Ascending aorta (tissue), 2 donors: ENCODE data around the gene LBX1. TPM values are rescaled to one million over a fixed set of nuclear protein-coding genes. Genes with fewer than 3 reads are reported as not detected.

Source experiments
- DNase-seq, 2 donors: peaks; one replicate each; pipeline ENCODE4 v3.0.0-alpha.2; 2019; ENCODE audit warnings: low spot score in 2 of 2
- H3K27ac ChIP-seq, 2 donors: fragments of 200-600 bp; sonication (generic); one replicate each; pipeline ENCODE4 v1.5.1; 2016 to 2017; ENCODE audit warnings: mild to moderate bottlenecking in 1 of 2
- H3K27me3 ChIP-seq: fragments of 200-600 bp; sonication (generic); one replicate; pipeline ENCODE4 v1.5.1; 2017
- H3K36me3 ChIP-seq, 2 donors: fragments of 200-600 bp; sonication (generic); one replicate each; pipeline ENCODE4 v1.5.1; 2016
- H3K4me1 ChIP-seq, 2 donors: fragments of 200-600 bp; sonication (generic); one replicate each; pipeline ENCODE4 v1.5.1; 2016 to 2017; ENCODE audit warnings: mild to moderate bottlenecking in 1 of 2
- H3K4me3 ChIP-seq, 2 donors: fragments of 200-600 bp; sonication (generic); one replicate each; pipeline ENCODE4 v1.5.1; 2016 to 2017; ENCODE audit warnings: mild to moderate bottlenecking in 1 of 2
- H3K9me3 ChIP-seq, 2 donors: fragments of 200-600 bp; sonication (generic); one replicate each; pipeline ENCODE4 v1.5.1; 2016
- CTCF ChIP-seq, 3 experiments: fragments of 200-600 bp in 2 of 3; fragments of 450-650 bp in 1 of 3; sonication (generic) in 2 of 3; IDR thresholded peaks; one replicate each; pipeline ENCODE4 v1.5.1; 2016 to 2019; ENCODE audit warnings: antibody characterized with exemption in 3 of 3, mild to moderate bottlenecking in 1 of 3, moderate library complexity in 1 of 3
- intact Hi-C: fragments of 100-400 bp; cut with DNase I; formaldehyde crosslinking; loops from one replicate; pipeline ENCODE4 v1.15.1; 2023
- total RNA-seq: library from RNA; depleted of rRNA; stranded (reverse); fragments of >200 nt; gene quantifications from one replicate; pipeline ENCODE4 v1.1.0, GENCODE V29; 2016

LBX1 gene
- total RNA-seq, result not detected

- peak within 1 kb of the TSS; percentile 3 to 43 for H3K4me3 ChIP-seq
- intact Hi-C loops, result no loop called here
- peaks cover 50% of the 10 kb centered on the region for H3K27me3 ChIP-seq
- H3K9me3 ChIP-seq, result no peaks in the 10 kb centered on the region
- H3K27ac ChIP-seq, result no peak within 1 kb of the TSS
- TF ChIP-seq CTCF (IDR thresholded peaks at IDR 0.05), result no peak
- peaks cover 11 to 40% of the 10 kb centered on the region in 2 donors for H3K4me1 ChIP-seq
- H3K36me3 ChIP-seq, result no peaks in the 10 kb centered on the region
- no peak for DNase-seq
These were observed at the start of gene LBX1 for GRCh38 chr10:101229266-101230182. TSS of gene LBX1 (minus strand) at chr10:101229463. CDS start at chr10:101228815, 648 bp downstream.

DNA sequence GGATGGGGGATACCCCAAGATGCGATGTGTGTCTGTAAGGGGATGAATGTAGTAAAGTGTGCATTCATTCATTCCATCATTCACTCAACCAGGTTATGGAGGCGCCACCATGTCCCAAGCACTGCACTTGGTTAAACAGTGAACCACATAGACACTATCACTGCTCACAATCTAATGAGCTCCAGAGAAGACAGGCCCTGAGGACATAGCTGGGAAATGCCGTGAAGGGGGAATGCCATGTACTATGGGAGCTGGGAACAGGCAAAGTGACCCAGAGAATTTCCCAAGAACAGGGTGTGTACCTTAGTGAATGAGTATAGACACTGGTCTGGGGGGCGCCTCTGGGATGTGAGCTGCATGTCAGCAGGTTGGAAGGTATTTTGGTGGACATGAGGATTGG lies 44.5 kb upstream of the LBX1 start:
- no peaks in the 10 kb centered on the region for H3K4me1 ChIP-seq
- no peak for TF ChIP-seq CTCF (IDR thresholded peaks at IDR 0.05)

GRCh38 chr10:101273330-101273729 lies 44.1 kb upstream of the LBX1 start:
- TF ChIP-seq CTCF (IDR thresholded peaks at IDR 0.05), result no peak
- H3K9me3 ChIP-seq, result no peaks in the 10 kb centered on the region
- no peaks in the 10 kb centered on the region for H3K4me1 ChIP-seq
- no peaks in the 10 kb centered on the region for H3K36me3 ChIP-seq
- H3K27ac ChIP-seq, result no peak overlapping the region
- no peak for DNase-seq
- H3K27me3 ChIP-seq, result no peaks in the 10 kb centered on the region
- H3K4me3 ChIP-seq, result no peak overlapping the region
- intact Hi-C loops, result loop anchor here (10.0 kb wide), 1 partner anchor 291 kb away; no protein-coding TSS in a partner anchor

More for the DNA sequence above, 44.5 kb upstream of the LBX1 start:
- Histone ChIP-seq H3K27me3 (no peaks in the 10 kb centered on the region), H3K9me3 (no peaks in the 10 kb centered on the region), H3K27ac (no peak overlapping the region), H3K36me3 (no peaks in the 10 kb centered on the region), H3K4me3 (no peak overlapping the region)
- DNase-seq, result no peak
- intact Hi-C loops, result loop anchor here (10.0 kb wide), 1 partner anchor 291 kb away; no protein-coding TSS in a partner anchor

GRCh38 chr10:101272229-101272868 lies 43.1 kb upstream of the LBX1 start:
- no peak overlapping the region for H3K27ac ChIP-seq
- H3K36me3 ChIP-seq, result no peaks in the 10 kb centered on the region
- H3K4me3 ChIP-seq, result no peak overlapping the region
- DNase-seq, result peak in 1 of 2 donors; percentile 68
- peak; percentile 44 to 68 (median 64) for TF ChIP-seq CTCF (IDR thresholded peaks at IDR 0.05)
- no peaks in the 10 kb centered on the region for H3K9me3 ChIP-seq
- H3K4me1 ChIP-seq, result no peaks in the 10 kb centered on the region
- no peaks in the 10 kb centered on the region for H3K27me3 ChIP-seq
- intact Hi-C loops, result loop anchor here (10.0 kb wide), 1 partner anchor 292 kb away; no protein-coding TSS in a partner anchor

DNA sequence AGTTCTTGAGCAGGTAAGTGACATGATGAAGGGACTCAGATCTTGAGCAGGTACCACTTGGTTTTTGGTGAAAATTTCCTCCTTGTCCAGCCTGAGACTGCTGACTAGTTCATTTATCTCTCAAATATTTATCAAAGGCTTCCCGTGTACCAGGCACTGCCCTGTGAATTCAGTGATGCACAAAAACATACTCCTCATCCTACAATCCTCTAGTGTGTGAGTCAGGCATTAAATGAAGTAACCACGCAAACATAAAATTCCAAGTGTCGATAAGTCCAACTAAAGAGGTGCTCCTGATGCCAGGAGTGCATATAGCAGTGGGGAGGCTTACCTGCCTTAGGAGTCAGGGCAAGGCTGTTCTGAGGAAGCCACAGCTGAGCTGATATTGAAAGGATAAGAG lies 41.5 kb upstream of the LBX1 start:
- H3K27me3 ChIP-seq, result no peaks in the 10 kb centered on the region
- H3K9me3 ChIP-seq, result no peaks in the 10 kb centered on the region
- H3K4me3 ChIP-seq, result no peak overlapping the region
- DNase-seq, result no peak
- TF ChIP-seq CTCF (IDR thresholded peaks at IDR 0.05), result no peak
- H3K36me3 ChIP-seq, result no peaks in the 10 kb centered on the region
- intact Hi-C loops, result loop anchor here (10.0 kb wide), 1 partner anchor 294 kb away; no protein-coding TSS in a partner anchor
- H3K27ac ChIP-seq, result no peak overlapping the region
- no peaks in the 10 kb centered on the region for H3K4me1 ChIP-seq
